H1 (cell line): ENCODE results near the gene CHST11. TPM values are rescaled to one million over a fixed set of nuclear protein-coding genes. Genes with fewer than 3 reads are reported as not detected.

Experiments
- ATF3 ChIP-seq: IDR thresholded peaks from 2 replicates; pipeline ENCODE4 v1.6.1; 2011; ENCODE audit warnings: low read depth, mild to moderate bottlenecking, low read length; ENCODE audit not compliant: insufficient read depth
- MAX ChIP-seq: IDR thresholded peaks from 2 replicates; pipeline ENCODE4 v1.6.1; 2012; ENCODE audit warnings: inconsistent platforms
- NRF1 ChIP-seq: IDR thresholded peaks from 2 replicates; pipeline ENCODE4 v1.6.1; 2011; ENCODE audit warnings: mild to moderate bottlenecking, low read depth, low read length, improper control_type of control experiment
- RBBP5 ChIP-seq: IDR thresholded peaks from 2 replicates; pipeline ENCODE4 v1.7.1; 2012; ENCODE audit warnings: low read depth, mild to moderate bottlenecking, inconsistent platforms, low read length, moderate library complexity, borderline replicate concordance
- TCF12 ChIP-seq: IDR thresholded peaks from 2 replicates; pipeline ENCODE4 v1.6.1; 2011; ENCODE audit warnings: low read depth, mild to moderate bottlenecking, low read length
- TEAD4 ChIP-seq: IDR thresholded peaks from 2 replicates; pipeline ENCODE4 v1.6.1; 2012; ENCODE audit warnings: low read depth, low read length, inconsistent platforms, mixed read lengths
- USF2 ChIP-seq: IDR thresholded peaks from 2 replicates; pipeline ENCODE4 v1.6.1; 2011; ENCODE audit warnings: low read length, improper control_type of control experiment
- polyA plus RNA-seq, 7 experiments: library from polyadenylated mRNA; depleted of rRNA in 3 of 7; stranded (reverse) in 5 of 7; unstranded in 2 of 7; fragments of >200 nt in 5 of 7; fragments of 200-250 nt in 2 of 7; gene quantifications; 1 replicate in 5 of 7; 2 replicates in 1 of 7; 4 replicates in 1 of 7; pipeline versions ENCODE4 v1.2.1 to v1.2.3, GENCODE V29; 2011 to 2013; ENCODE audit warnings: missing spikeins in 2 of 7, mixed read lengths in 2 of 7
- total RNA-seq: library from RNA; stranded (reverse); fragmentation: NEBNext Ultra II Directional; extraction: Animal tissue kit (Norgen Biotek cat#: 25700); gene quantifications from 2 replicates; pipeline ENCODE4 v1.2.1, GENCODE V29; 2021

The CHST11 gene
- total and polyA plus RNA-seq, 2 of the 8 experiments (the other 6 are each of a cell fraction or from before 2014, with no cell fraction given) = 14.4 to 20.8 TPM

GRCh38 chr12:104746467-104747088 lies 289.8 kb downstream of the CHST11 start (continued):
- TF ChIP-seq TEAD4 (no peak), USF2 (no peak), TCF12 (no peak), RBBP5 (no peak), NRF1 (no peak), MAX (no peak), ATF3 (no peak)
